ENCODE results near the gene EFS. TPM values are rescaled to one million over a fixed set of nuclear protein-coding genes. Genes with fewer than 3 reads are reported as not detected.
A peak's percentile ranks its signal among the peaks of the same experiment; 100 is the strongest.

The EFS gene
- total RNA-seq, 1 donor from 2014 or later: 46.6 TPM

GRCh38 chr14:23362200-23362599 is 2.8 kb downstream of the EFS start:
- DNase-seq (ENCODE audit: low spot score) (no peak), ATAC-seq (no peak)
- intact Hi-C loops (cut with DNase I): no loop called here

- intact Hi-C loops (cut with DNase I): no loop called here
- DNase-seq (ENCODE audit: low spot score) (no peak), ATAC-seq (no peak)
Measured at GRCh38 chr14:23361763-23362162, 3.2 kb downstream of the EFS start.

- intact Hi-C loops (cut with DNase I): no loop called here
- no peak for ATAC-seq
- no peak for DNase-seq (ENCODE audit: low spot score)
Measured at GRCh38 chr14:23361320-23361719, 3.7 kb downstream of the EFS start.

- DNase-seq (ENCODE audit: low spot score) (no peak), ATAC-seq (no peak)
- intact Hi-C loops (cut with DNase I): no loop called here
Measured at GRCh38 chr14:23360496-23360895, 4.5 kb downstream of the EFS start.

GRCh38 chr14:23359722-23360447 is 5.1 kb downstream of the EFS start:
- ATAC-seq: no peak
- intact Hi-C loops (cut with DNase I): no loop called here

GRCh38 chr14:23359167-23359626 is 5.8 kb downstream of the EFS start:
- ATAC-seq: no peak
- no peak for DNase-seq (ENCODE audit: low spot score)
- intact Hi-C loops (cut with DNase I): no loop called here

More at GRCh38 chr14:23359722-23360447, 5.1 kb downstream of the EFS start:
- no peak for DNase-seq (ENCODE audit: low spot score)

- intact Hi-C loops (cut with DNase I): no loop called here
- no peak for ATAC-seq
- no peak for DNase-seq (ENCODE audit: low spot score)
Measured at GRCh38 chr14:23358553-23359166, 6.3 kb downstream of the EFS start.

GRCh38 chr14:23358042-23358441 is 6.9 kb downstream of the EFS start:
- intact Hi-C loops (cut with DNase I): no loop called here
- no peak for ATAC-seq

GRCh38 chr14:23357261-23357660 is 7.7 kb downstream of the EFS start:
- intact Hi-C loops (cut with DNase I): no loop called here
- ATAC-seq (no peak), DNase-seq (ENCODE audit: low spot score) (no peak)

More at GRCh38 chr14:23358042-23358441, 6.9 kb downstream of the EFS start:
- no peak for DNase-seq (ENCODE audit: low spot score)

GRCh38 chr14:23356662-23357061 is 8.3 kb downstream of the EFS start:
- no peak for ATAC-seq
- DNase-seq (ENCODE audit: low spot score): no peak
- intact Hi-C loops (cut with DNase I): no loop called here

GRCh38 chr14:23355871-23356435 is 9.0 kb downstream of the EFS start:
- intact Hi-C loops (cut with DNase I): no loop called here
- ATAC-seq: no peak
- DNase-seq (ENCODE audit: low spot score): no peak

- ATAC-seq (no peak), DNase-seq (ENCODE audit: low spot score) (no peak)
- intact Hi-C loops (cut with DNase I): no loop called here
Measured at GRCh38 chr14:23354990-23355389, 10.0 kb downstream of the EFS start.

GRCh38 chr14:23353433-23353780 is 11.6 kb downstream of the EFS start:
- intact Hi-C loops (cut with DNase I): no loop called here
- no peak for DNase-seq (ENCODE audit: low spot score)

GRCh38 chr14:23352506-23353432 is 12.2 kb downstream of the EFS start, which contains the start of gene SLC22A17:
SLC22A17 (minus strand) TSS chr14:23352887.
- intact Hi-C loops (cut with DNase I): no loop called here
- DNase-seq (ENCODE audit: low spot score) (peak; percentile 90), ATAC-seq (peak; percentile 97)

More at GRCh38 chr14:23353433-23353780, 11.6 kb downstream of the EFS start:
- ATAC-seq: no peak

- intact Hi-C loops (cut with DNase I): no loop called here
- ATAC-seq (peak; percentile 25), DNase-seq (ENCODE audit: low spot score) (peak; percentile 60)
Measured at GRCh38 chr14:23351681-23352505, 13.1 kb downstream of the EFS start.

- no peak for ATAC-seq
- DNase-seq (ENCODE audit: low spot score): no peak
- intact Hi-C loops (cut with DNase I): no loop called here
Measured at GRCh38 chr14:23349156-23349845, 15.7 kb downstream of the EFS start.

GRCh38 chr14:23348297-23348655 is 16.7 kb downstream of the EFS start:
- DNase-seq (ENCODE audit: low spot score) (no peak), ATAC-seq (no peak)
- intact Hi-C loops (cut with DNase I): no loop called here
